Caco-2 (cell line): ENCODE measurements around the gene ZNF543. TPM values are rescaled to one million over a fixed set of nuclear protein-coding genes. Genes with fewer than 3 reads are reported as not detected.
A peak's percentile ranks its signal among the peaks of the same experiment; 100 is the strongest.

Source experiments
- BruUV-seq: library from RNA; stranded (reverse); fragments of 400-500 nt; replicated peaks from 2 replicates; lab custom pipeline; 2021; lab: Mats Ljungman, UMichigan
- CTCF ChIA-PET: fragments of 300-600 bp; sonication (Branson Sonifier 250); formaldehyde crosslinking; loops from one replicate; lab custom pipeline; 2022; ENCODE audit warnings: antibody characterized with exemption; lab: Charles Lee
- POLR2A ChIA-PET: fragments of 300-600 bp; sonication (Branson Sonifier 250); formaldehyde crosslinking; loops from one replicate; lab custom pipeline; 2022; ENCODE audit warnings: antibody characterized with exemption; lab: Charles Lee
- DNase-seq, 2 experiments: peaks; one replicate each; pipeline versions ENCODE4 v3.0.0 to v3.0.0-alpha.2; 2020 to 2022
- H3K27me3 ChIP-seq: replicated peaks from 2 replicates; pipeline ENCODE4 v1.6.0; 2011; ENCODE audit warnings: low read length; ENCODE audit not compliant: control insufficient read depth, insufficient read depth
- H3K36me3 ChIP-seq: 2 replicates; pipeline ENCODE4 v1.5.1; 2011; ENCODE audit warnings: low read length; ENCODE audit not compliant: control insufficient read depth, insufficient read depth
- H3K4me1 ChIP-seq: fragments of 250-450 bp; sonication (Bioruptor Pico); 2 replicates; pipeline ENCODE4 v1.5.1; 2020; ENCODE audit warnings: mild to moderate bottlenecking
- H3K4me3 ChIP-seq: 2 replicates; pipeline ENCODE4 v1.5.1; 2011; ENCODE audit warnings: low read depth, mild to moderate bottlenecking, control low read depth, low read length
- H3K9me3 ChIP-seq: fragments of 250-450 bp; sonication (Bioruptor Pico); 2 replicates; pipeline ENCODE4 v1.5.1; 2020; ENCODE audit warnings: mild to moderate bottlenecking, moderate library complexity
- H3K27ac Mint-ChIP-seq: one replicate; pipeline ENCODE4 v1.8.0; 2022; ENCODE audit warnings: mixed read lengths; ENCODE audit not compliant: unreplicated experiment
- H3K27me3 Mint-ChIP-seq: one replicate; pipeline ENCODE4 v1.8.0; 2022; ENCODE audit warnings: mixed read lengths; ENCODE audit not compliant: insufficient read depth, unreplicated experiment
- H3K36me3 Mint-ChIP-seq: one replicate; pipeline ENCODE4 v1.8.0; 2022; ENCODE audit warnings: mild to moderate bottlenecking, mixed read lengths; ENCODE audit not compliant: insufficient read depth, unreplicated experiment
- H3K4me1 Mint-ChIP-seq: one replicate; pipeline ENCODE4 v1.8.0; 2022; ENCODE audit warnings: low read depth, mixed read lengths; ENCODE audit not compliant: unreplicated experiment
- H3K4me3 Mint-ChIP-seq: one replicate; pipeline ENCODE4 v1.8.0; 2022; ENCODE audit warnings: mild to moderate bottlenecking, moderate library complexity, mixed read lengths; ENCODE audit not compliant: unreplicated experiment
- H3K9me3 Mint-ChIP-seq: one replicate; pipeline ENCODE4 v1.8.0; 2022; ENCODE audit warnings: mixed read lengths; ENCODE audit not compliant: unreplicated experiment
- CTCF ChIP-seq, 2 experiments: fragments of 200-600 bp in 1 of 2; IDR thresholded peaks; 1 replicate in 1 of 2; 2 replicates in 1 of 2; pipeline versions ENCODE4 v1.5.1 to v1.8.0; 2011 to 2022; ENCODE audit warnings: antibody characterized with exemption in 1 of 2, control low read depth in 1 of 2, inconsistent platforms in 1 of 2, low read depth in 1 of 2, low read length in 1 of 2, mild to moderate bottlenecking in 1 of 2, moderate library complexity in 1 of 2; ENCODE audit not compliant: insufficient read depth in 1 of 2, severe bottlenecking in 1 of 2, unreplicated experiment in 1 of 2
- intact Hi-C: fragments of 100-400 bp; cut with micrococcal nuclease; formaldehyde crosslinking; loops from one replicate; pipeline ENCODE4 v1.10.0; 2022; ENCODE audit not compliant: unreplicated experiment
- total RNA-seq: library from RNA; stranded (reverse); gene quantifications from 2 replicates; pipeline ENCODE4 v1.2.3, GENCODE V29; 2022

Gene ZNF543
- total RNA-seq, 1 experiment from 2014 or later: 3.5 TPM

DNA sequence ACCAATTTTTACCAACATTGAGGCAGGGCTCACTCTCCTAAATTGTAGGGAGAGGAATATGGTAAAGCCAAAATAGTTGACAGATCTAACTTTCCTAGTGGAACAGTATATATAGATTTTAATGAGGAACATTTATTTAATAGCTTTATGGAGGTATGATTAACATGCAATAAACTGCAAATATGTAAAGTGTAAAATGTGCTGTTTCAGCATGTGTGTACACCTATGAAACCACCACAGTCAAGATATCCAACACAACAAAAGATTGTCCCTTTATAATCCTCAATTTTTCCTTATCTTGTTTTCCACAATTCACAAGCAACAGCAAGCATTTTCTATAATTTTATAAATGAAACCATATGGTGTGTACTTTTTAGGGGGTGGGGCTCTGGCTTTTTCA is 39.0 kb downstream of the ZNF543 start:
- POLR2A ChIA-PET: no interaction called here
- no peak for DNase-seq
- Mint-ChIP-seq H3K4me1 (peaks cover 19% of the 10 kb centered on the region), H3K9me3 (peaks cover 8% of the 10 kb centered on the region), H3K27ac (no peak overlapping the region), H3K27me3 (peaks cover 3% of the 10 kb centered on the region), H3K4me3 (no peak overlapping the region), H3K36me3 (peaks cover 16% of the 10 kb centered on the region)
- no peak for TF ChIP-seq CTCF (IDR thresholded peaks at IDR 0.05; ENCODE audit: insufficient read depth in 1 of 2, low read depth in 1 of 2, low read length in 1 of 2, severe bottlenecking in 1 of 2, unreplicated experiment in 1 of 2)
- Histone ChIP-seq H3K36me3 (no peaks in the 10 kb centered on the region), H3K9me3 (peaks cover 12% of the 10 kb centered on the region), H3K27me3 (no peaks in the 10 kb centered on the region), H3K4me3 (no peak overlapping the region), H3K4me1 (peaks cover 3% of the 10 kb centered on the region; the same call in 1 of the 2 replicates)
- intact Hi-C loops: no loop called here
- CTCF ChIA-PET: no interaction called here
- BruUV-seq: no TSS peak

DNA sequence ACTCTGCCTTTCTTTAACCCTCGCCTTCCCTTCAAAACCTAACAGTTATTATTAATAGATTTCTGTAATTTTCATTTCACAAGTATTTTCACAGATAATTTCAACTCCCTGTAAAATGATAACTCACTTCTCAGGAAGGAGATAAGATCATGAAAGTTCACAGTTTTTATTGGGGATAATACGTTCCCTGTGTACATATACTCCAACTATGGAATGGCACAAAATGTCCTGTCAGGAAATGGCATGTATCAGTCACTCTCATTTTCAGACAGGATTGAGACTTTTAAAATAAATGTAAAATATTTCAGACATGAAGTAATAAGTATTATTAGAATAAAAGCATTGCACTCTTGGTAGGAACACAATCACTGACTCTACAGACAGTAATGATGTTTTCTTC is 42.1 kb downstream of the ZNF543 start:
- Histone ChIP-seq H3K9me3 (peaks cover 16% of the 10 kb centered on the region), H3K4me1 (peaks cover 3% of the 10 kb centered on the region; the same call in 1 of the 2 replicates), H3K4me3 (peak overlapping the region; percentile 77), H3K36me3 (no peaks in the 10 kb centered on the region), H3K27me3 (no peaks in the 10 kb centered on the region)
- Mint-ChIP-seq H3K27ac (peak overlapping the region; percentile 95), H3K4me1 (peaks cover 21% of the 10 kb centered on the region), H3K27me3 (no peaks in the 10 kb centered on the region), H3K4me3 (peak overlapping the region; percentile 84), H3K9me3 (peaks cover 9% of the 10 kb centered on the region), H3K36me3 (peaks cover 17% of the 10 kb centered on the region)
- ChIA-PET POLR2A (interaction anchor here (0.6 to 1.0 kb wide), 2 partner anchors 27 to 202 kb away, joined by 3 to 4 read pairs; partner anchors contain the start of gene ZNF548), CTCF (interaction anchor here (1.3 kb wide), 1 partner anchor 27 kb away, joined by 3 read pairs; the partner anchor contains the start of gene ZNF548)
- intact Hi-C loops: no loop called here
- TF ChIP-seq CTCF (IDR thresholded peaks at IDR 0.05; ENCODE audit: insufficient read depth in 1 of 2, low read depth in 1 of 2, low read length in 1 of 2, severe bottlenecking in 1 of 2, unreplicated experiment in 1 of 2): no peak
- BruUV-seq: no TSS peak
- no peak for DNase-seq

GRCh38 chr19:57362997-57363687 is 42.9 kb downstream of the ZNF543 start, which contains the start of the genes TRAPPC2B and ZNF547:
TRAPPC2B (plus strand) TSS chr19:57363551; CDS start chr19:57364834, 1,283 bp downstream.
ZNF547 (plus strand) TSS chr19:57363551; CDS start chr19:57368556, 5,005 bp downstream.
- Histone ChIP-seq H3K27me3 (no peaks in the 10 kb centered on the region), H3K9me3 (peaks cover 16% of the 10 kb centered on the region), H3K4me1 (peaks cover 3% of the 10 kb centered on the region; the same call in 1 of the 2 replicates), H3K36me3 (no peaks in the 10 kb centered on the region), H3K4me3 (peak within 1 kb of the TSS; percentile 77)
- no peak for TF ChIP-seq CTCF (IDR thresholded peaks at IDR 0.05; ENCODE audit: insufficient read depth in 1 of 2, low read depth in 1 of 2, low read length in 1 of 2, severe bottlenecking in 1 of 2, unreplicated experiment in 1 of 2)
- peaks cover 17% of the 10 kb centered on the region for H3K36me3 Mint-ChIP-seq
- no TSS peak for BruUV-seq
- no peaks in the 10 kb centered on the region for H3K27me3 Mint-ChIP-seq
- peak within 1 kb of the TSS; percentile 95 for H3K27ac Mint-ChIP-seq
- CTCF ChIA-PET: interaction anchor here (0.6 to 1.3 kb wide), 2 partner anchors 26 to 60 kb away, joined by 3 to 4 read pairs; partner anchors contain the start of gene ZNF548
- H3K4me3 Mint-ChIP-seq: peak within 1 kb of the TSS; percentile 84
- H3K9me3 Mint-ChIP-seq: peaks cover 9% of the 10 kb centered on the region
- DNase-seq: peak; percentile 98 to 99
- H3K4me1 Mint-ChIP-seq: peaks cover 21% of the 10 kb centered on the region
- POLR2A ChIA-PET: interaction anchor here (1.0 kb wide), 1 partner anchor 26 kb away, joined by 3 read pairs; the partner anchor contains the start of gene ZNF548
- intact Hi-C loops: loop anchor here (1.0 kb wide), 4 partner anchors 48 to 123 kb away; partner anchors contain the start of genes ZNF17, ZNF460, ZNF749 and ZNF805
